Mesenchymal stem cell (in vitro differentiated cells and primary cell): ENCODE measurements around the gene MBTPS1.

Experiments
- DNase-seq: peaks from one replicate; pipeline ENCODE4 v3.0.0-alpha.2; 2013
- H2AFZ ChIP-seq: one replicate; pipeline ENCODE4 v1.6.1; 2013; ENCODE audit warnings: low read depth, mild to moderate bottlenecking, control low read depth, inconsistent platforms, low read length, moderate library complexity
- H2AK5ac ChIP-seq: 2 replicates; pipeline ENCODE4 v1.6.1; 2013; ENCODE audit warnings: low read length, moderate library complexity, mild to moderate bottlenecking, inconsistent platforms; ENCODE audit not compliant: severe bottlenecking
- H2BK120ac ChIP-seq: one replicate; pipeline ENCODE4 v1.6.1; 2013; ENCODE audit warnings: low read depth, mild to moderate bottlenecking, inconsistent platforms, low read length, moderate library complexity
- H2BK12ac ChIP-seq, 2 experiments: one replicate each; pipeline ENCODE4 v1.6.1; 2013; ENCODE audit warnings: inconsistent platforms in 2 of 2, low read length in 2 of 2, mild to moderate bottlenecking in 2 of 2, moderate library complexity in 2 of 2, control low read depth in 1 of 2
- H2BK15ac ChIP-seq: one replicate; pipeline ENCODE4 v1.6.1; 2013; ENCODE audit warnings: mild to moderate bottlenecking, low read depth, inconsistent platforms; ENCODE audit not compliant: poor library complexity, severe bottlenecking
- H2BK5ac ChIP-seq: 2 replicates; pipeline ENCODE4 v1.6.1; 2013; ENCODE audit warnings: low read depth, mild to moderate bottlenecking, low read length, control low read depth, inconsistent platforms; ENCODE audit not compliant: poor library complexity, severe bottlenecking
- H3K14ac ChIP-seq, 2 experiments: one replicate each; pipeline ENCODE4 v1.6.1; 2013; ENCODE audit warnings: inconsistent platforms in 2 of 2, low read length in 2 of 2, control low read depth in 1 of 2, mild to moderate bottlenecking in 1 of 2, moderate library complexity in 1 of 2
- H3K18ac ChIP-seq, 2 experiments: one replicate each; pipeline ENCODE4 v1.6.1; 2013; ENCODE audit warnings: inconsistent platforms in 2 of 2, low read length in 2 of 2, control low read depth in 1 of 2, low read depth in 1 of 2, mild to moderate bottlenecking in 1 of 2
- H3K23ac ChIP-seq, 2 experiments: one replicate each; pipeline ENCODE4 v1.6.1; 2013; ENCODE audit warnings: inconsistent platforms in 2 of 2, low read length in 2 of 2, mild to moderate bottlenecking in 2 of 2, moderate library complexity in 2 of 2, control low read depth in 1 of 2
- H3K27ac ChIP-seq: 2 replicates; pipeline ENCODE4 v1.5.1; 2013; ENCODE audit warnings: mild to moderate bottlenecking, moderate library complexity, low read length, control low read depth, inconsistent platforms; ENCODE audit not compliant: poor library complexity, severe bottlenecking
- H3K27me3 ChIP-seq, 2 experiments: 2 replicates each; pipeline versions ENCODE4 v1.6.1 to v1.7.0; 2013; ENCODE audit warnings: low read length in 2 of 2, mild to moderate bottlenecking in 2 of 2, moderate library complexity in 2 of 2, control low read depth in 1 of 2, inconsistent platforms in 1 of 2; ENCODE audit not compliant: control insufficient read depth in 1 of 2, insufficient read depth in 1 of 2
- H3K36me3 ChIP-seq, 2 experiments: 2 replicates each; pipeline versions ENCODE4 v1.6.1 to v1.7.0; 2013; ENCODE audit warnings: low read length in 2 of 2, control low read depth in 1 of 2, inconsistent platforms in 1 of 2, low read depth in 1 of 2, mild to moderate bottlenecking in 1 of 2; ENCODE audit not compliant: insufficient read depth in 2 of 2, control insufficient read depth in 1 of 2
- H3K4ac ChIP-seq, 2 experiments: one replicate each; pipeline ENCODE4 v1.6.1; 2013; ENCODE audit warnings: inconsistent platforms in 2 of 2, low read length in 2 of 2, mild to moderate bottlenecking in 2 of 2, moderate library complexity in 2 of 2, control low read depth in 1 of 2, low read depth in 1 of 2
- H3K4me1 ChIP-seq: 2 replicates; pipeline ENCODE4 v1.6.1; 2013; ENCODE audit warnings: low read depth, low read length, control low read depth; ENCODE audit not compliant: control insufficient read depth, insufficient read depth
- H3K4me2 ChIP-seq: 2 replicates; pipeline ENCODE4 v1.6.1; 2013; ENCODE audit warnings: low read length, mild to moderate bottlenecking, inconsistent platforms; ENCODE audit not compliant: poor library complexity, severe bottlenecking
- H3K4me3 ChIP-seq, 2 experiments: 2 replicates each; pipeline versions ENCODE4 v1.5.1 to v1.7.0; 2013; ENCODE audit warnings: low read length in 2 of 2, mild to moderate bottlenecking in 2 of 2, control low read depth in 1 of 2, low read depth in 1 of 2; ENCODE audit not compliant: insufficient read depth in 1 of 2
- H3K79me1 ChIP-seq: replicated peaks from 2 replicates; pipeline ENCODE4 v1.6.1; 2013; ENCODE audit warnings: mild to moderate bottlenecking, control low read depth, low read length, inconsistent platforms; ENCODE audit not compliant: poor library complexity, severe bottlenecking
- H3K9ac ChIP-seq: 2 replicates; pipeline ENCODE4 v1.7.0; 2013; ENCODE audit warnings: mild to moderate bottlenecking, low read length, moderate library complexity
- H3K9me3 ChIP-seq: 2 replicates; pipeline ENCODE4 v1.7.0; 2013; ENCODE audit warnings: mild to moderate bottlenecking, low read length; ENCODE audit not compliant: control insufficient read depth
- H4K8ac ChIP-seq: one replicate; pipeline ENCODE4 v1.6.1; 2013; ENCODE audit warnings: inconsistent platforms, mild to moderate bottlenecking, low read length, moderate library complexity
- H4K91ac ChIP-seq: one replicate; pipeline ENCODE4 v1.6.1; 2013; ENCODE audit warnings: mild to moderate bottlenecking, low read length, inconsistent platforms
- WGBS: methylation state at CpG from one replicate; pipeline ENCODE4 v1.1.7; 2013; ENCODE audit warnings: mixed read lengths; 5-methylcytosine and 5-hydroxymethylcytosine counted together

The MBTPS1 gene

DNA sequence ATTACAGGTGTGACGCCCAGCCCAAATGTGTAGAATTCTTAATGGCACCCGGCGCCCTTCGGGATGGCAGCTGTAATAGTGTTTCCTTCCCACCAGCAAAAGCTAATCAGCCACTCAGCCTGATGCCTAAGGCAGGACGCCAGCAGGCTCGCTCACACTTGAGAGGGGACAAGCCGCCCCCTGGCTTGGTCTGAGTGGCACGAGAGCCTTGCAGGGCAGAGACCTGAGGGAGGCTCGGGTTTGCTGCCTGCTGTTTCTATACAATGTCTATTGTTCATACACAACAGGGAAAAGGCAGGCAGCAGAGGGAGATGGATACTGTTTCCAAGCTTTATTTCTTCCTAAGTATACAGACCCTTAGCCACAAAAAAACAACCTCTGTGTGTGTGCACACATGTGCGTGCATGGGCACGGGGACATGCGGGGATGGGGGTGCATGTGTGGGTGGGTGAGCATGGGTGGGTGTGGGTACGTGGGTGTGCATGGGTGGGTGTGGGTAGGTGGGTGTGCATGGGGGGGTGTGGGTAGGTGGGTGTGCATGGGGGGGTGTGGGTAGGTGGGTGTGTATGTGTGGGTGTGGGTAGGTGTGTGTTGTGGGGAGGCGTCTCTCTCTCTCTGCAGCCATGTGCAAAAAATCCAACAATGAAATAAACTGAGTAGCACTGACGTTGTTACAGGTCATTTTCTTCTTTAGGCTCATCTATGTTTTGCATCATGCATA, 84.1 kb downstream of the MBTPS1 start:
- no peak overlapping the region for H2BK12ac ChIP-seq
- H3K9ac ChIP-seq: no peak overlapping the region
- no peak overlapping the region for H3K14ac ChIP-seq
- H3K4me2 ChIP-seq: no peak overlapping the region
- H2AK5ac ChIP-seq: no peak overlapping the region
- no peak overlapping the region for H2BK15ac ChIP-seq
- no peaks in the 10 kb centered on the region for H3K36me3 ChIP-seq
- no peak overlapping the region for H4K8ac ChIP-seq
- no peak overlapping the region for H3K4ac ChIP-seq
- no peak overlapping the region for H2BK120ac ChIP-seq
- H3K9me3 ChIP-seq: peaks cover 20% of the 10 kb centered on the region
- H3K4me3 ChIP-seq: no peak overlapping the region
- H3K27ac ChIP-seq: no peak overlapping the region
- no peaks in the 10 kb centered on the region for H3K79me1 ChIP-seq
- 90% methylated on average over 12 of the region's 15 CpGs for WGBS
- H3K4me1 ChIP-seq: no peaks in the 10 kb centered on the region
- H3K23ac ChIP-seq: no peak overlapping the region
- DNase-seq: no peak
- no peak overlapping the region for H3K18ac ChIP-seq
- no peak overlapping the region for H2BK5ac ChIP-seq
- no peak overlapping the region for H2AFZ ChIP-seq
- H4K91ac ChIP-seq: no peak overlapping the region
- peaks cover 21 to 43% of the 10 kb centered on the region in 2 experiments for H3K27me3 ChIP-seq

- H3K4me3 ChIP-seq: no peak overlapping the region
- H3K27ac ChIP-seq: no peak overlapping the region
- no peak overlapping the region for H4K91ac ChIP-seq
- H3K36me3 ChIP-seq: no peaks in the 10 kb centered on the region
- H3K4me2 ChIP-seq: no peak overlapping the region
- no peak for DNase-seq
- no peak overlapping the region for H2AK5ac ChIP-seq
- no peaks in the 10 kb centered on the region for H3K79me1 ChIP-seq
- no peak overlapping the region for H3K4ac ChIP-seq
- H3K9ac ChIP-seq: no peak overlapping the region
- no peak overlapping the region for H2BK120ac ChIP-seq
- H2BK5ac ChIP-seq: no peak overlapping the region
- H3K14ac ChIP-seq: peak overlapping the region in 1 of 2 experiments; percentile 66
- peak overlapping the region; percentile 18 for H2AFZ ChIP-seq
- H3K27me3 ChIP-seq: peaks cover 21 to 43% of the 10 kb centered on the region in 2 experiments
- H2BK12ac ChIP-seq: no peak overlapping the region
- no peaks in the 10 kb centered on the region for H3K4me1 ChIP-seq
- H4K8ac ChIP-seq: peak overlapping the region; percentile 22
- WGBS: 84% methylated on average over 17 of the region's 17 CpGs
- H2BK15ac ChIP-seq: no peak overlapping the region
- no peak overlapping the region for H3K23ac ChIP-seq
- peaks cover 20% of the 10 kb centered on the region for H3K9me3 ChIP-seq
- H3K18ac ChIP-seq: no peak overlapping the region
Measured at GRCh38 chr16:84031556-84031955, 85.2 kb downstream of the MBTPS1 start.

GRCh38 chr16:84029297-84030047, 87.3 kb downstream of the MBTPS1 start:
- no peak overlapping the region for H3K4ac ChIP-seq
- 81% methylated on average over 14 of the region's 14 CpGs for WGBS
- H3K27me3 ChIP-seq: peaks cover 21 to 35% of the 10 kb centered on the region in 2 experiments

DNA sequence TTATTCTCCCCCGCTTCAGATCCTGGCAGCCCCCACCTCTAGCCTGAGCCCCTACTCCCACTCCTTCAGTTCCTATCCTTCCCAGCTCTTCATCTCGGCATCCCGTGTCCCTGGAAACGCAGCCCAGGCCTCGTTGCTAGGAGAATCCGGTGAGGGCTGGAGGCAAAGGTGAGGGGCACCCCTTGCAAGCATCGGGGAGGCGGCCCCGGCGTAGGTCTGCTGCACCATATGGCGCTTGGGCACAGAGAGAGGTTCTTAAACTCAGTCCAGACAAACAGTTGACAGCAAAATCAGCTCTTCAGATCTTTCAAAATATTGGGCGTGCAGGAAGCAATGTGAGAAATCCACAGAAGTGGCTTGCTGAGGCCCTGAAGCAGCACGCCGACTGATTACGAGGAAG, 89.1 kb downstream of the MBTPS1 start:
- Histone ChIP-seq H3K9ac (no peak overlapping the region), H2BK5ac (no peak overlapping the region), H3K27me3 (peaks cover 21 to 25% of the 10 kb centered on the region in 2 experiments), H4K8ac (no peak overlapping the region), H3K27ac (no peak overlapping the region), H4K91ac (no peak overlapping the region), H3K4ac (no peak overlapping the region), H3K23ac (no peak overlapping the region), H2AFZ (no peak overlapping the region), H3K14ac (no peak overlapping the region), H3K4me1 (no peaks in the 10 kb centered on the region), H3K9me3 (no peaks in the 10 kb centered on the region), H3K4me3 (no peak overlapping the region), H2BK12ac (no peak overlapping the region), H2BK15ac (no peak overlapping the region), H3K79me1 (no peaks in the 10 kb centered on the region), H2BK120ac (no peak overlapping the region), H3K36me3 (no peaks in the 10 kb centered on the region), H2AK5ac (no peak overlapping the region), H3K4me2 (no peak overlapping the region), H3K18ac (no peak overlapping the region)
- WGBS: 95% methylated on average over 15 of the region's 15 CpGs
- DNase-seq: no peak

More at GRCh38 chr16:84029297-84030047, 87.3 kb downstream of the MBTPS1 start:
- DNase-seq: no peak
- H2BK120ac ChIP-seq: no peak overlapping the region
- no peak overlapping the region for H3K23ac ChIP-seq
- no peak overlapping the region for H2AFZ ChIP-seq
- H2BK5ac ChIP-seq: no peak overlapping the region
- peaks cover under 1% of the 10 kb centered on the region for H3K9me3 ChIP-seq
- peak overlapping the region in 1 of 2 experiments; percentile 21 for H3K14ac ChIP-seq
- no peaks in the 10 kb centered on the region for H3K36me3 ChIP-seq
- H4K91ac ChIP-seq: no peak overlapping the region
- H3K18ac ChIP-seq: no peak overlapping the region
- no peak overlapping the region for H3K9ac ChIP-seq
- no peaks in the 10 kb centered on the region for H3K4me1 ChIP-seq
- no peak overlapping the region for H3K4me3 ChIP-seq
- H4K8ac ChIP-seq: no peak overlapping the region
- H3K27ac ChIP-seq: no peak overlapping the region
- H3K79me1 ChIP-seq: no peaks in the 10 kb centered on the region
- no peak overlapping the region for H2BK15ac ChIP-seq
- H3K4me2 ChIP-seq: no peak overlapping the region
- H2AK5ac ChIP-seq: no peak overlapping the region
- H2BK12ac ChIP-seq: no peak overlapping the region
